ENCODE results near the gene CFAP77. TPM values are rescaled to one million over a fixed set of nuclear protein-coding genes. Genes with fewer than 3 reads are reported as not detected.

CFAP77 gene
- total and polyA plus RNA-seq, 2 of the 13 experiments (the other 11 are each of a cell fraction or from before 2014, with no cell fraction given), result not detected

DNA sequence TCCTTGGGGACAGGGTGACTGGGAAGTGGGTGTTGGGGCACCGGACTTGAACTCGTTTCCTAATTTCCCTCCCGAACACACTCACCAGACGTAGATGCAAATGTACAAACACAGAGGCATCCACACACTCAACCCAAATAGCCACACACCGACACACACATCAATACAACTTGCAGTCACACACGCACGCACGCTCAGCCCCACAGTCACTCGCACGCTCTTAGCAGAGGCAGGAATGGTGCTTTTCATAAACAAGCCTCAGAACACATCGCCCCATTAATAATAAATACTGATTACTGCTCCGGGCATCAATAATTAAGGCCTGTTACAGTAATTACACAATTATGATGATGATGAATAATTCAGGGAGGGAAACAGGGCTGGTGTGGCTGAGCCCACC lies 178.1 kb downstream of the CFAP77 start:
- ATAC-seq (no peak), DNase-seq (ENCODE audit: low spot score) (no peak), FAIRE-seq (no peak)
- H3K36me3 ChIP-seq (replicated peaks in 1 of 2; ENCODE audit: control insufficient read depth in 1 of 2, insufficient read depth in 2 of 2, low read length in 2 of 2), result no peaks in the 10 kb centered on the region
- in situ Hi-C loops (cut with HindIII; ENCODE audit: extremely low pct_ligation_motif_present, low pct_unique_long_range_greater_than_20kb) (no loop called here), intact Hi-C loops (cut with micrococcal nuclease; ENCODE audit: unreplicated experiment) (no loop called here)
- no TSS peak for BruUV-seq (replicated peaks)
- no peaks in the 10 kb centered on the region for H3K9me3 ChIP-seq (ENCODE audit: low read length)
- H3K4me2 ChIP-seq (ENCODE audit: low read depth, low read length), result no peak overlapping the region
- no peak overlapping the region for H3K9ac ChIP-seq (ENCODE audit: insufficient read depth, low read depth, low read length)
- no peak for TF ChIP-seq ZNF12 (CRISPR knock-in tag; IDR thresholded peaks at IDR 0.05)
- no peak for TF ChIP-seq TCF12 (IDR thresholded peaks at IDR 0.05)
- no peak for TF ChIP-seq TCF12 (CRISPR knock-in tag; IDR thresholded peaks at IDR 0.05)
- no peak for TF ChIP-seq MTF1 (CRISPR knock-in tag; IDR thresholded peaks at IDR 0.05)
- TF ChIP-seq GPN1 (CRISPR knock-in tag; IDR thresholded peaks at IDR 0.05; ENCODE audit: borderline replicate concordance), result no peak
- TF ChIP-seq ATAD3A (CRISPR knock-in tag; IDR thresholded peaks at IDR 0.05), result no peak
- TF ChIP-seq PREB (CRISPR knock-in tag; IDR thresholded peaks at IDR 0.05), result no peak
- TF ChIP-seq ZNF704 (CRISPR knock-in tag; IDR thresholded peaks at IDR 0.05; ENCODE audit: borderline replicate concordance), result no peak
- TF ChIP-seq ZNF639 (CRISPR knock-in tag; conservative IDR thresholded peaks at IDR 0.05), result no peak
- TF ChIP-seq TOPORS (CRISPR knock-in tag; IDR thresholded peaks at IDR 0.05), result no peak
- TF ChIP-seq ATM (IDR thresholded peaks at IDR 0.05; ENCODE audit: borderline replicate concordance), result no peak
- TF ChIP-seq GTF2F1 (IDR thresholded peaks at IDR 0.05; ENCODE audit: low read length), result no peak
- no peak for TF ChIP-seq ZNF614 (CRISPR knock-in tag; IDR thresholded peaks at IDR 0.05; ENCODE audit: borderline replicate concordance)
- TF ChIP-seq, protein P1, sequence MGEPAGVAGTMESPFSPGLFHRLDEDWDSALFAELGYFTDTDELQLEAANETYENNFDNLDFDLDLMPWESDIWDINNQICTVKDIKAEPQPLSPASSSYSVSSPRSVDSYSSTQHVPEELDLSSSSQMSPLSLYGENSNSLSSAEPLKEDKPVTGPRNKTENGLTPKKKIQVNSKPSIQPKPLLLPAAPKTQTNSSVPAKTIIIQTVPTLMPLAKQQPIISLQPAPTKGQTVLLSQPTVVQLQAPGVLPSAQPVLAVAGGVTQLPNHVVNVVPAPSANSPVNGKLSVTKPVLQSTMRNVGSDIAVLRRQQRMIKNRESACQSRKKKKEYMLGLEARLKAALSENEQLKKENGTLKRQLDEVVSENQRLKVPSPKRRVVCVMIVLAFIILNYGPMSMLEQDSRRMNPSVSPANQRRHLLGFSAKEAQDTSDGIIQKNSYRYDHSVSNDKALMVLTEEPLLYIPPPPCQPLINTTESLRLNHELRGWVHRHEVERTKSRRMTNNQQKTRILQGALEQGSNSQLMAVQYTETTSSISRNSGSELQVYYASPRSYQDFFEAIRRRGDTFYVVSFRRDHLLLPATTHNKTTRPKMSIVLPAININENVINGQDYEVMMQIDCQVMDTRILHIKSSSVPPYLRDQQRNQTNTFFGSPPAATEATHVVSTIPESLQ (CRISPR knock-in tag; conservative IDR thresholded peaks at IDR 0.05), result no peak
- no peak for TF ChIP-seq ZNF367 (CRISPR knock-in tag; IDR thresholded peaks at IDR 0.05; ENCODE audit: borderline replicate concordance)
- TF ChIP-seq NFIB (CRISPR knock-in tag; IDR thresholded peaks at IDR 0.05; ENCODE audit: borderline replicate concordance), result no peak
- TF ChIP-seq KMT2A (CRISPR knock-in tag; IDR thresholded peaks at IDR 0.05), result no peak
- H3K4me3 ChIP-seq (replicated peaks in 1 of 3; ENCODE audit: insufficient read depth in 1 of 3, low read depth in 2 of 3, low read length in 3 of 3), result no peak overlapping the region
- H3K27me3 ChIP-seq (ENCODE audit: control insufficient read depth in 1 of 2, insufficient read depth in 2 of 2, low read length in 2 of 2), result peaks cover 9 to 70% of the 10 kb centered on the region in 2 experiments
- no peaks in the 10 kb centered on the region for H3K79me2 ChIP-seq (ENCODE audit: insufficient read depth, low read length)
- peaks cover 5% of the 10 kb centered on the region; the same call in 1 of the 2 replicates for H4K20me1 ChIP-seq (ENCODE audit: insufficient read depth, low read length)
- no peaks in the 10 kb centered on the region for H3K4me1 ChIP-seq (ENCODE audit: insufficient read depth, low read length)
- no peak overlapping the region for H3K27ac ChIP-seq (ENCODE audit: extremely low read length, insufficient read depth, low read length)
- POLR2A ChIA-PET, result interaction anchor here (0.5 kb wide), 1 partner anchor 52 kb away, joined by 3 read pairs; no protein-coding TSS in a partner anchor
- WGBS (ENCODE audit: low lambda C conversion rate), result 78% methylated on average over 12 of the region's 12 CpGs
- CTCF ChIA-PET (ENCODE audit: low intra/inter-chr PET ratio, low total read pairs), result no interaction called here
- no peak overlapping the region for H2AFZ ChIP-seq (ENCODE audit: low read length)
